Activated effector memory CD4-positive, alpha-beta T cell treated with Interleukin-2 at 50 U/mL for 16 hours (primary cell): ENCODE measurements around the gene CPA2.

ENCODE experiments used
- DNase-seq: peaks from one replicate; pipeline ENCODE4 v3.0.0-alpha.2; 2020

CPA2 gene

GRCh38 chr7:130286881-130287280 lies 20.2 kb downstream of the CPA2 start:
- DNase-seq = no peak

GRCh38 chr7:130288168-130288567 lies 21.5 kb downstream of the CPA2 start:
- no peak for DNase-seq

GRCh38 chr7:130288829-130289228 lies 22.2 kb downstream of the CPA2 start:
- DNase-seq = no peak

GRCh38 chr7:130289478-130289877 lies 22.8 kb downstream of the CPA2 start:
- DNase-seq = no peak

- no peak for DNase-seq
Observed at GRCh38 chr7:130290745-130291144, 24.1 kb downstream of the CPA2 start.

- DNase-seq = no peak
Observed at GRCh38 chr7:130292682-130293257, 26.1 kb downstream of the CPA2 start, which contains the start of gene CPA4. CPA4 (plus strand) TSS chr7:130293161; CDS start chr7:130293181, 20 bp downstream.

GRCh38 chr7:130293521-130293920 lies 26.9 kb downstream of the CPA2 start:
- DNase-seq = no peak

- DNase-seq = no peak
Observed at GRCh38 chr7:130294314-130294713, 27.7 kb downstream of the CPA2 start.

- DNase-seq = no peak
Observed at GRCh38 chr7:130296221-130296951, 29.7 kb downstream of the CPA2 start.

- no peak for DNase-seq
Observed at GRCh38 chr7:130297628-130298543, 31.2 kb downstream of the CPA2 start.

GRCh38 chr7:130298544-130299326 lies 32.1 kb downstream of the CPA2 start:
- no peak for DNase-seq

- DNase-seq = no peak
Observed at GRCh38 chr7:130299866-130300265, 33.2 kb downstream of the CPA2 start.

GRCh38 chr7:130301501-130302020 lies 34.9 kb downstream of the CPA2 start:
- no peak for DNase-seq

- no peak for DNase-seq
Observed at GRCh38 chr7:130302649-130303048, 36.0 kb downstream of the CPA2 start.

- no peak for DNase-seq
Observed at GRCh38 chr7:130303127-130303526, 36.5 kb downstream of the CPA2 start.

- DNase-seq = no peak
Observed at GRCh38 chr7:130303551-130303950, 36.9 kb downstream of the CPA2 start.

- DNase-seq = no peak
Observed at GRCh38 chr7:130303982-130304381, 37.3 kb downstream of the CPA2 start.

GRCh38 chr7:130304878-130305277 lies 38.2 kb downstream of the CPA2 start:
- DNase-seq = no peak

- no peak for DNase-seq
Observed at GRCh38 chr7:130305433-130306042, 38.9 kb downstream of the CPA2 start.

GRCh38 chr7:130309986-130310385 lies 43.3 kb downstream of the CPA2 start:
- no peak for DNase-seq

GRCh38 chr7:130314305-130314704 lies 47.6 kb downstream of the CPA2 start:
- no peak for DNase-seq

GRCh38 chr7:130319541-130319940 lies 52.9 kb downstream of the CPA2 start:
- DNase-seq = no peak
